NT2/D1 (cell line): Measurements from ENCODE around the gene PTPRN2.

Source experiments
- YY1 ChIP-seq: IDR thresholded peaks from 2 replicates; pipeline ENCODE4 v1.6.1; 2011; ENCODE audit not compliant: insufficient read length, insufficient read depth
- ZNF274 ChIP-seq: IDR thresholded peaks from 2 replicates; pipeline ENCODE4 v1.6.1; 2011; ENCODE audit warnings: mild to moderate bottlenecking, low read depth, low read length

- no peak for TF ChIP-seq YY1
- no peak for TF ChIP-seq ZNF274
Measured at GRCh38 chr7:157596026-157596425, 991.6 kb downstream of the PTPRN2 start.
